Measurements from ENCODE around the gene RASA3.

DNA sequence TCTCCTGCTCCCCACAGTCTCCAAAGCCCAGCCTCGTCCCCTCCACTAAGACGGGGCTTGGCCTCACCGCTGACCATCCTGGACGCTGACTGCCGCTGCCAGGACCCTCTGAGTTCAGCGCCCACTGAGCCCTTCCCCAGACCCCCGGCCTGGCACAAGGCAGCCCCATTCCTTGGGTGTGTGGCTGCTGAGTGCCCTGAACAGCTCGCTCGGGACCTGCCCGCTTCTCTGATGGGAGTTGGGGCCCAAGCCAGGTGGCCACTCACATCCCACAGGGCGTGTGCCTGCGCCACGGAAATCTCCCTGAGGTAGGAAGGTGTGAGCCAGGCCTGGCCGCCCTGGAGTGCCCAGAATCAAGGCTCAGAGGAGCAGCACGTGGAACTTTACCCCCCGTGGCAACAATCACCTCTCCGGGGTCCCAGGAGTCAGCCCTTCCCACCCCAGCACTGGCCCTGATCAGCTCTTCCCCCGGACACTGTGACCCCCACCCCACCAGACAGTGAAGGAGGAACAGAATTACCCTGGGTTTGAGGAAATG lies 179.4 kb downstream of the RASA3 start:
- TF ChIP-seq, protein P1, sequence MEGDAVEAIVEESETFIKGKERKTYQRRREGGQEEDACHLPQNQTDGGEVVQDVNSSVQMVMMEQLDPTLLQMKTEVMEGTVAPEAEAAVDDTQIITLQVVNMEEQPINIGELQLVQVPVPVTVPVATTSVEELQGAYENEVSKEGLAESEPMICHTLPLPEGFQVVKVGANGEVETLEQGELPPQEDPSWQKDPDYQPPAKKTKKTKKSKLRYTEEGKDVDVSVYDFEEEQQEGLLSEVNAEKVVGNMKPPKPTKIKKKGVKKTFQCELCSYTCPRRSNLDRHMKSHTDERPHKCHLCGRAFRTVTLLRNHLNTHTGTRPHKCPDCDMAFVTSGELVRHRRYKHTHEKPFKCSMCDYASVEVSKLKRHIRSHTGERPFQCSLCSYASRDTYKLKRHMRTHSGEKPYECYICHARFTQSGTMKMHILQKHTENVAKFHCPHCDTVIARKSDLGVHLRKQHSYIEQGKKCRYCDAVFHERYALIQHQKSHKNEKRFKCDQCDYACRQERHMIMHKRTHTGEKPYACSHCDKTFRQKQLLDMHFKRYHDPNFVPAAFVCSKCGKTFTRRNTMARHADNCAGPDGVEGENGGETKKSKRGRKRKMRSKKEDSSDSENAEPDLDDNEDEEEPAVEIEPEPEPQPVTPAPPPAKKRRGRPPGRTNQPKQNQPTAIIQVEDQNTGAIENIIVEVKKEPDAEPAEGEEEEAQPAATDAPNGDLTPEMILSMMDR (IDR thresholded peaks at IDR 0.05; ENCODE audit: low read depth, low read length), result no peak
- no peak for TF ChIP-seq EZH2phosphoT487 (IDR thresholded peaks at IDR 0.05; ENCODE audit: low read depth)

All from OCI-LY3 (cell line).